Coronary artery (tissue), 2 donors: Measurements from ENCODE around the gene FUS.
"Not testable (repeated sequence)": the region's sequence is repeated elsewhere in the genome, so short reads cannot be mapped to it uniquely, and the experiment has no call there.

Experiments
- DNase-seq: peaks from one replicate; pipeline ENCODE4 v3.0.0-alpha.2; 2017; ENCODE audit warnings: low spot score
- H3K27ac ChIP-seq, 2 donors: fragments of 200-600 bp; sonication (generic); one replicate each; pipeline ENCODE4 v1.5.1; 2016 to 2019
- H3K4me3 ChIP-seq: fragments of 200-600 bp; sonication (generic); 2 replicates; pipeline ENCODE4 v1.5.1; 2016; ENCODE audit warnings: mild to moderate bottlenecking, moderate library complexity
- CTCF ChIP-seq: fragments of 200-600 bp; sonication (generic); IDR thresholded peaks from one replicate; pipeline ENCODE4 v1.5.1; 2019; ENCODE audit warnings: antibody characterized with exemption

Gene FUS

GRCh38 chr16:31192856-31193642, 13.1 kb downstream of the FUS start:
- no peak for TF ChIP-seq CTCF
- Histone ChIP-seq H3K27ac (no peak overlapping the region), H3K4me3 (no peak overlapping the region)
- no peak for DNase-seq

GRCh38 chr16:31193874-31194273, 13.9 kb downstream of the FUS start:
- no peak overlapping the region for H3K27ac ChIP-seq
- TF ChIP-seq CTCF: no peak
- H3K4me3 ChIP-seq: no peak overlapping the region
- DNase-seq: no peak

DNA sequence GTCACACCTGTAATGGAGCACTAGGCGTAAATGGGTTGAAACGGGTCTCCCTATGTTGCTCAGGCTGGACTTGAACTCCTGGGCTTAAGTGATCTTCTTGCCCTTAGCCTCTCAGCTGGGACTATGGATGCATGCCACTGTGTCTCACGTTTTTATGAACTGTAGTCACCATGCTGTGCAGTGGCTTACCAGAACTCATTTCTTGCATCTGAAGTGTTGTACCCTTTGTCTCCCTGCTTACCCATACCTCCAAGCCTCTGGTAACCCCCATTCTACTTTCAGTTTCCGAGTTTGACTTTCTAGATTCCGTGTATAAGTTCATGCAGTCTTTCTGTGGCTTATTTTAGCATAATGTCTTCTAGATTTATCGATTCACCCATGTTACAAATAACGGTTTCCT, 15.0 kb downstream of the FUS start:
- TF ChIP-seq CTCF: no peak
- no peak for DNase-seq
- H3K4me3 ChIP-seq: no peak overlapping the region
- H3K27ac ChIP-seq: no peak overlapping the region

GRCh38 chr16:31195861-31196260, 15.9 kb downstream of the FUS start:
- H3K4me3 ChIP-seq, DNase-seq, H3K27ac ChIP-seq: not testable (repeated sequence)

- DNase-seq: no peak
- TF ChIP-seq CTCF: no peak
- no peak overlapping the region for H3K27ac ChIP-seq
Measured at GRCh38 chr16:31196324-31197088, 16.6 kb downstream of the FUS start.

DNA sequence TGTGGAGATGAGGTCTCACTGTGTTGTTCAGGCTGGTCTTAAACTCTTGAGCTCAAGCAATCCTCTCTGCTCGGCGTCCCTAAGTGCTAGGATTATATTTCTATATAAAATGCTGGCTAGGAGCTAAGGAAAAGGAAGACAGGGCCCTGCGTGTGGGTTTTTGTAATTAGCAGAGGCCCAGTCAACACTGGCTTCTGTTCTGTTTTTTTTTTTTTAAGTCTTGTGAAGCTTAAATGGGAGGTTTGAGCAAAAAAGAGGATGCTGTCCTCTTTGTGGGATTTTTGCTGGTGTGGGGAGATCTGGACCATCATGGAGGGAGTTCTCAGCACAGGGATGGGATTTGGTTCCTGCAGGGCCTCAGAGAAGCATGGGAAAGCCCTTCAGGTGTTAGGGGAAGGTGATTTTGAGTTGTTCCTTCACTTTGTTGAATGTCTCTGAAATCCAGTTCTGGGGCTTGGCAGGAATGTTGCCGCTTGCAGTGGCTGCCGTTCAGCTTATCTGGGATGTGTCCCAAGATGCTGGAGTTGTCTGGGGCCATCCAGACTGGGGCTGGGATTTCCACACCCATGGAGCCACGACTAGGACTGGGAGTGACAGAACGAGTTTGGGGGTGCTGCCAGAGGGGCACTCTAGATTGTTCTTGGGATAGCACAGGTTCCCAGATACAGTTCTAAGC, 18.4 kb downstream of the FUS start:
- no peak for DNase-seq
- no peak overlapping the region for H3K27ac ChIP-seq
- no peak for TF ChIP-seq CTCF
- no peak overlapping the region for H3K4me3 ChIP-seq

More at GRCh38 chr16:31196324-31197088, 16.6 kb downstream of the FUS start:
- H3K4me3 ChIP-seq: no peak overlapping the region

- Histone ChIP-seq H3K27ac (no peak overlapping the region), H3K4me3 (no peak overlapping the region)
- no peak for DNase-seq
- TF ChIP-seq CTCF: no peak
Measured at GRCh38 chr16:31199430-31200041, 19.6 kb downstream of the FUS start.

DNA sequence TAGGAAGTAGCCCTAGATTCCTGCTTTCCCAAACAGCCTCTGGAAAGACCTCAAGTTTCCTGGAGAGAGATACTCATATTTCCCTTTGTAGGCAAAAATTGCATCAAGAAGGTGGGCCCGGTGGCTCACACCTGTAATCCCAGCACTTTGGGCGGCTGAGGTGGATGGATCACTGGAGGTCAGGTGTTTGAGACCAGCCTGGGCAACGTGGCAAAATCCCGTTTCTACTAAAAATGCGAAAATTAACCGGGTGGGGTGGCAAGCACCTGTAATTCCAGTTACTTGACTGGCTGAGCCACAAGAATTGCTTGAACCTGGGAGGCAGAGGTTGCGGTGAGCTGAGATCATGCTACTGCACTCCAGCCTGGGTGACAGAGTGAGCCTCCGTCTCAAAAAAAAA, 20.2 kb downstream of the FUS start:
- DNase-seq, H3K4me3 ChIP-seq, H3K27ac ChIP-seq: not testable (repeated sequence)
